Liver (tissue), 9 donors: ENCODE results near the gene KLK12. TPM values are rescaled to one million over a fixed set of nuclear protein-coding genes. Genes with fewer than 3 reads are reported as not detected.

Source experiments
- DNase-seq: peaks from one replicate; pipeline ENCODE4 v3.0.0-alpha.2; 2017; ENCODE audit warnings: low spot score
- H3K27ac ChIP-seq, 2 donors: one replicate each; pipeline ENCODE4 v1.7.0; 2013; ENCODE audit warnings: inconsistent platforms in 2 of 2, low read length in 2 of 2, control low read depth in 1 of 2, low read depth in 1 of 2, mild to moderate bottlenecking in 1 of 2
- H3K27me3 ChIP-seq, 4 donors: one replicate each; pipeline versions ENCODE4 v1.6.1 to v1.7.0; 2013; ENCODE audit warnings: low read length in 3 of 4, inconsistent platforms in 1 of 4, mild to moderate bottlenecking in 1 of 4, moderate library complexity in 1 of 4; ENCODE audit not compliant: control insufficient read depth in 4 of 4, insufficient read depth in 4 of 4
- H3K36me3 ChIP-seq, 4 donors: one replicate each; pipeline versions ENCODE4 v1.6.1 to v1.7.0; 2013; ENCODE audit warnings: low read length in 3 of 4, mild to moderate bottlenecking in 3 of 4, low read depth in 1 of 4, moderate library complexity in 1 of 4; ENCODE audit not compliant: control insufficient read depth in 4 of 4, insufficient read depth in 3 of 4
- H3K4me1 ChIP-seq, 4 donors: one replicate each; pipeline versions ENCODE4 v1.6.1 to v1.7.0; 2013; ENCODE audit warnings: low read length in 3 of 4, mild to moderate bottlenecking in 3 of 4, moderate library complexity in 1 of 4; ENCODE audit not compliant: control insufficient read depth in 4 of 4, insufficient read depth in 4 of 4
- H3K4me3 ChIP-seq, 3 donors: one replicate each; pipeline versions ENCODE4 v1.6.1 to v1.7.0; 2013; ENCODE audit warnings: low read length in 3 of 3, control low read depth in 1 of 3, low read depth in 1 of 3, mild to moderate bottlenecking in 1 of 3
- H3K9ac ChIP-seq, 2 donors: one replicate each; pipeline ENCODE4 v1.7.0; 2013; ENCODE audit warnings: low read length in 2 of 2, mild to moderate bottlenecking in 2 of 2, moderate library complexity in 2 of 2, control low read depth in 1 of 2, low read depth in 1 of 2
- H3K9me3 ChIP-seq, 4 donors: one replicate each; pipeline versions ENCODE4 v1.6.1 to v1.7.0; 2013; ENCODE audit warnings: low read length in 3 of 4; ENCODE audit not compliant: control insufficient read depth in 4 of 4
- EGR1 ChIP-seq, 2 donors: IDR thresholded peaks; 2 replicates each; pipeline ENCODE4 v1.6.1; 2016 to 2018; ENCODE audit warnings: antibody characterized with exemption in 2 of 2, low read depth in 2 of 2
- FOXA1 ChIP-seq: IDR thresholded peaks from 2 replicates; pipeline ENCODE4 v1.6.1; 2016; ENCODE audit warnings: antibody characterized with exemption
- FOXA2 ChIP-seq: IDR thresholded peaks from 2 replicates; pipeline ENCODE4 v1.6.1; 2016; ENCODE audit warnings: antibody characterized with exemption
- GABPA ChIP-seq, 2 donors: IDR thresholded peaks in 1 of 2; conservative IDR thresholded peaks in 1 of 2; 2 replicates each; pipeline ENCODE4 v1.6.1; 2016; ENCODE audit warnings: antibody characterized with exemption in 2 of 2, mild to moderate bottlenecking in 1 of 2, moderate library complexity in 1 of 2
- HNF4A ChIP-seq, 2 donors: conservative IDR thresholded peaks; 2 replicates each; pipeline ENCODE4 v1.6.1; 2016; ENCODE audit warnings: antibody characterized with exemption in 2 of 2, mild to moderate bottlenecking in 2 of 2
- NR2F2 ChIP-seq: IDR thresholded peaks from 2 replicates; pipeline ENCODE4 v1.6.1; 2016; ENCODE audit warnings: antibody characterized with exemption
- RXRA ChIP-seq, 2 donors: IDR thresholded peaks; 2 replicates each; pipeline ENCODE4 v1.6.1; 2017 to 2018; ENCODE audit warnings: antibody characterized with exemption in 2 of 2, mild to moderate bottlenecking in 1 of 2
- SP1 ChIP-seq: IDR thresholded peaks from 2 replicates; pipeline ENCODE4 v1.6.1; 2018; ENCODE audit warnings: antibody characterized with exemption, mild to moderate bottlenecking
- TAF1 ChIP-seq: conservative IDR thresholded peaks from 2 replicates; pipeline ENCODE4 v1.6.1; 2016; ENCODE audit warnings: antibody characterized with exemption, mild to moderate bottlenecking
- YY1 ChIP-seq: IDR thresholded peaks from 2 replicates; pipeline ENCODE4 v1.6.1; 2016; ENCODE audit warnings: antibody characterized with exemption, mild to moderate bottlenecking
- WGBS: extraction: QIAGEN DNeasy Blood & Tissue Kit; methylation state at CpG from one replicate; pipeline ENCODE4 v1.1.7; 2013; 5-methylcytosine and 5-hydroxymethylcytosine counted together
- polyA plus RNA-seq, 2 donors: library from polyadenylated mRNA; stranded (reverse) in 1 of 2; unstranded in 1 of 2; fragments of 200-250 nt in 1 of 2; fragments of >200 nt in 1 of 2; fragmentation: Nextera tagmentation in 1 of 2; extraction: Ambion mirVana in 1 of 2; gene quantifications; one replicate each; pipeline versions ENCODE4 v1.2.1 to v1.2.3, GENCODE V29; 2013 to 2015
- total RNA-seq, 2 donors: library from RNA; depleted of rRNA; stranded (reverse); fragments of >200 nt; gene quantifications; one replicate each; pipeline ENCODE4 v1.2.3, GENCODE V29; 2014
- TF ChIP-seq, protein P1 (sequence below): IDR thresholded peaks from 2 replicates; pipeline ENCODE4 v1.6.1; 2016; ENCODE audit warnings: antibody characterized with exemption, mild to moderate bottlenecking
- TF ChIP-seq, protein P2 (sequence below): fragments of 150-350 bp; IDR thresholded peaks from 2 replicates; pipeline ENCODE4 v1.5.1; 2017; ENCODE audit warnings: improper control_type of control experiment, low read depth, low read length; ENCODE audit not compliant: missing input control
- TF ChIP-seq, protein P3 (sequence below): IDR thresholded peaks from 2 replicates; pipeline ENCODE4 v1.6.1; 2016; ENCODE audit warnings: antibody characterized with exemption
- TF ChIP-seq, protein P4 (sequence below): IDR thresholded peaks from 2 replicates; pipeline ENCODE4 v1.6.1; 2016; ENCODE audit warnings: antibody characterized with exemption
- donor health status: healthy.
- donor health status: healthy.
- donor health status: healthy.
- donor health status: healthy.
- donor health status: healthy.

KLK12 gene
- total and polyA plus RNA-seq, 4 donors = not detected

DNA sequence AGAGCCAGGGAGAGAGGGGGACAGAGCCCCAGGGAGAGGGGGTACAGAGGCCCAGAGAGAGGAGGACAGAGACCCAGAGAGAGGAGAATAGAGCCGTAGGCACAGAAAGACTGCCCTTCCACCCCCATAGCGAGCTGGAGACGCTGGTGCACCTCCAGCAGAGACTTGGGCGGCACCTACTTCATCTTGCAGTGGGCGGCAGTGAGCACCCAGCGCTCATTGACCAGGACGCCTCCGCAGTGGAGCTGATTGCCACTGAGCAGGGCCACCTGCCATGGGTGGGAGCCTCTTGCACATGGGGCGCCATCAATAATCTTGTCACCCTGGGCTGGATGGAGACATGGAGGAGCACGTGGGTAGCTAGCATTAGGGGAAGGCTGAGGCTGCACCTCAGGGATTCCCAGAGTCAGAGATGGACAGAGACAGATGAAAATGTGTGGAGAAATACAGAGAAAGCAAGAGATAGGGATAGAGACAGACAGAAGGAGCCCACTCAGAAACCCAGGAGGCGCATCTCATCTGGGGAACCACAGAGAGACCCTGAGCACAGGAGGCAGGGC is 53.1 kb downstream of the KLK12 start:
- H3K9ac ChIP-seq = no peak overlapping the region
- H3K4me3 ChIP-seq = no peak overlapping the region
- no peak for DNase-seq
- no peaks in the 10 kb centered on the region for H3K9me3 ChIP-seq
- 60% methylated on average over 11 of the region's 11 CpGs for WGBS
- no peak overlapping the region for H3K27ac ChIP-seq
- TF ChIP-seq, protein P1, sequence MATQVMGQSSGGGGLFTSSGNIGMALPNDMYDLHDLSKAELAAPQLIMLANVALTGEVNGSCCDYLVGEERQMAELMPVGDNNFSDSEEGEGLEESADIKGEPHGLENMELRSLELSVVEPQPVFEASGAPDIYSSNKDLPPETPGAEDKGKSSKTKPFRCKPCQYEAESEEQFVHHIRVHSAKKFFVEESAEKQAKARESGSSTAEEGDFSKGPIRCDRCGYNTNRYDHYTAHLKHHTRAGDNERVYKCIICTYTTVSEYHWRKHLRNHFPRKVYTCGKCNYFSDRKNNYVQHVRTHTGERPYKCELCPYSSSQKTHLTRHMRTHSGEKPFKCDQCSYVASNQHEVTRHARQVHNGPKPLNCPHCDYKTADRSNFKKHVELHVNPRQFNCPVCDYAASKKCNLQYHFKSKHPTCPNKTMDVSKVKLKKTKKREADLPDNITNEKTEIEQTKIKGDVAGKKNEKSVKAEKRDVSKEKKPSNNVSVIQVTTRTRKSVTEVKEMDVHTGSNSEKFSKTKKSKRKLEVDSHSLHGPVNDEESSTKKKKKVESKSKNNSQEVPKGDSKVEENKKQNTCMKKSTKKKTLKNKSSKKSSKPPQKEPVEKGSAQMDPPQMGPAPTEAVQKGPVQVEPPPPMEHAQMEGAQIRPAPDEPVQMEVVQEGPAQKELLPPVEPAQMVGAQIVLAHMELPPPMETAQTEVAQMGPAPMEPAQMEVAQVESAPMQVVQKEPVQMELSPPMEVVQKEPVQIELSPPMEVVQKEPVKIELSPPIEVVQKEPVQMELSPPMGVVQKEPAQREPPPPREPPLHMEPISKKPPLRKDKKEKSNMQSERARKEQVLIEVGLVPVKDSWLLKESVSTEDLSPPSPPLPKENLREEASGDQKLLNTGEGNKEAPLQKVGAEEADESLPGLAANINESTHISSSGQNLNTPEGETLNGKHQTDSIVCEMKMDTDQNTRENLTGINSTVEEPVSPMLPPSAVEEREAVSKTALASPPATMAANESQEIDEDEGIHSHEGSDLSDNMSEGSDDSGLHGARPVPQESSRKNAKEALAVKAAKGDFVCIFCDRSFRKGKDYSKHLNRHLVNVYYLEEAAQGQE = no peak
- TF ChIP-seq YY1 (no peak), FOXA2 (no peak), NR2F2 (no peak), RXRA (IDR thresholded peaks at IDR 0.05) (no peak)
- TF ChIP-seq, protein P2, sequence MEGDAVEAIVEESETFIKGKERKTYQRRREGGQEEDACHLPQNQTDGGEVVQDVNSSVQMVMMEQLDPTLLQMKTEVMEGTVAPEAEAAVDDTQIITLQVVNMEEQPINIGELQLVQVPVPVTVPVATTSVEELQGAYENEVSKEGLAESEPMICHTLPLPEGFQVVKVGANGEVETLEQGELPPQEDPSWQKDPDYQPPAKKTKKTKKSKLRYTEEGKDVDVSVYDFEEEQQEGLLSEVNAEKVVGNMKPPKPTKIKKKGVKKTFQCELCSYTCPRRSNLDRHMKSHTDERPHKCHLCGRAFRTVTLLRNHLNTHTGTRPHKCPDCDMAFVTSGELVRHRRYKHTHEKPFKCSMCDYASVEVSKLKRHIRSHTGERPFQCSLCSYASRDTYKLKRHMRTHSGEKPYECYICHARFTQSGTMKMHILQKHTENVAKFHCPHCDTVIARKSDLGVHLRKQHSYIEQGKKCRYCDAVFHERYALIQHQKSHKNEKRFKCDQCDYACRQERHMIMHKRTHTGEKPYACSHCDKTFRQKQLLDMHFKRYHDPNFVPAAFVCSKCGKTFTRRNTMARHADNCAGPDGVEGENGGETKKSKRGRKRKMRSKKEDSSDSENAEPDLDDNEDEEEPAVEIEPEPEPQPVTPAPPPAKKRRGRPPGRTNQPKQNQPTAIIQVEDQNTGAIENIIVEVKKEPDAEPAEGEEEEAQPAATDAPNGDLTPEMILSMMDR = no peak
- H3K36me3 ChIP-seq = no peaks in the 10 kb centered on the region
- H3K27me3 ChIP-seq = peaks cover 0 to 7% (median 4%) of the 10 kb centered on the region in 4 donors
- H3K4me1 ChIP-seq = no peaks in the 10 kb centered on the region

DNA sequence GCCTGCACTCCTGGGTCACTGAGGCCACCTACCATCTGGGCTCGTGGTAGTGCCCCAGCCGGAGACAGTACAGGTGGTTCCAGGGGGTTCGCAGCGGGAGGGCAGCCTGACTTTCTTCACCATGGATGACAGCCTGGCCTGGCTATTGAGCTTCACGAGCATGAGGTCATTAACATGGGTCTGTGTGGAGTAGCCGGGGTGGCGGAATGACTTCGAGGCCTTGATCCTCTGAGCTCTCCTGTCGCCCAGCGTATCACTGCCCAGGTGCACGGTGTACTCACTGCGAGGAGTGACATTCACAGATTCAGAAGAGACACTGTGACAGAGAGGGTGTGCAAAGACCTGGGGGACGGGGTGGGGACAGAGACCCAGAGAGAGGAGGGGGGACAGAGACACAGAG is 54.6 kb downstream of the KLK12 start:
- WGBS = 55% methylated on average over 13 of the region's 13 CpGs
- Histone ChIP-seq H3K27ac (no peak overlapping the region), H3K27me3 (peaks cover 0 to 7% (median 4%) of the 10 kb centered on the region in 4 donors), H3K36me3 (no peaks in the 10 kb centered on the region), H3K4me1 (no peaks in the 10 kb centered on the region), H3K9me3 (no peaks in the 10 kb centered on the region), H3K4me3 (no peak overlapping the region), H3K9ac (no peak overlapping the region)
- no peak for DNase-seq
- TF ChIP-seq EGR1 (IDR thresholded peaks at IDR 0.05; ENCODE audit: low read depth in 2 of 2) (no peak), GABPA (IDR thresholded peaks at IDR 0.05 in 1 of 2, conservative IDR thresholded peaks at IDR 0.05 in 1 of 2) (no peak), SP1 (no peak)

DNA sequence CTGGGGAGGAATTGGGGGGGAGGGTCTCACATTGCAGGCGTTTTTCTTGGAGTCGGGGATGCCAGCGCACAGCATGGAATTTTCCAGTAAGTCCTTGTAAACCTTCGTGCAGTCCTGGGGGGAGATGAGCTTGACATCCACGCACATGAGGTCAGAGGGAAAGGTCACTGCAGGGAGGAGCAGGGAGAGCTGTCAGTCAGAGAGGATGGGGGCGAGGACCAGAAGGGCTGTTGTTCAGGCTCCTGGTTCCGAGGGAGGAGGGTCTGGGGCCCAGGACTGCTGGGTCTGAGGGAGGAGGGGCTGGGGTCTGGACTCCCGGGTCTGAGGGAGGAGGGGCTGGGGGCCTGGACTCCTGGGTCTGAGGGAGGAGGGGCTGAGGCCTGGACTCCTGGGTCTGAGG is 55.0 kb downstream of the KLK12 start:
- Histone ChIP-seq H3K4me3 (no peak overlapping the region), H3K9me3 (no peaks in the 10 kb centered on the region), H3K27ac (no peak overlapping the region), H3K9ac (no peak overlapping the region), H3K27me3 (peaks cover 0 to 7% (median 4%) of the 10 kb centered on the region in 4 donors), H3K4me1 (no peaks in the 10 kb centered on the region), H3K36me3 (no peaks in the 10 kb centered on the region)
- 40% methylated on average over 8 of the region's 8 CpGs for WGBS
- TF ChIP-seq FOXA2 = no peak
- TF ChIP-seq, protein P2 = no peak
- TF ChIP-seq, protein P1 = no peak
- no peak for TF ChIP-seq TAF1
- no peak for TF ChIP-seq FOXA1
- no peak for TF ChIP-seq HNF4A (conservative IDR thresholded peaks at IDR 0.05)
- TF ChIP-seq, protein P3, sequence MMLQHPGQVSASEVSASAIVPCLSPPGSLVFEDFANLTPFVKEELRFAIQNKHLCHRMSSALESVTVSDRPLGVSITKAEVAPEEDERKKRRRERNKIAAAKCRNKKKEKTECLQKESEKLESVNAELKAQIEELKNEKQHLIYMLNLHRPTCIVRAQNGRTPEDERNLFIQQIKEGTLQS = no peak
- TF ChIP-seq, protein P4, sequence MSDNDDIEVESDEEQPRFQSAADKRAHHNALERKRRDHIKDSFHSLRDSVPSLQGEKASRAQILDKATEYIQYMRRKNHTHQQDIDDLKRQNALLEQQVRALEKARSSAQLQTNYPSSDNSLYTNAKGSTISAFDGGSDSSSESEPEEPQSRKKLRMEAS = no peak
- no peak for DNase-seq
